ENCODE measurements around the gene GBP4. TPM values are rescaled to one million over a fixed set of nuclear protein-coding genes. Genes with fewer than 3 reads are reported as not detected.
A peak's percentile ranks its signal among the peaks of the same experiment; 100 is the strongest.

Gene GBP4
- total and polyA plus RNA-seq, 4 experiments from 2014 or later: 36.8 to 54.3 (median 49.0) TPM

DNA sequence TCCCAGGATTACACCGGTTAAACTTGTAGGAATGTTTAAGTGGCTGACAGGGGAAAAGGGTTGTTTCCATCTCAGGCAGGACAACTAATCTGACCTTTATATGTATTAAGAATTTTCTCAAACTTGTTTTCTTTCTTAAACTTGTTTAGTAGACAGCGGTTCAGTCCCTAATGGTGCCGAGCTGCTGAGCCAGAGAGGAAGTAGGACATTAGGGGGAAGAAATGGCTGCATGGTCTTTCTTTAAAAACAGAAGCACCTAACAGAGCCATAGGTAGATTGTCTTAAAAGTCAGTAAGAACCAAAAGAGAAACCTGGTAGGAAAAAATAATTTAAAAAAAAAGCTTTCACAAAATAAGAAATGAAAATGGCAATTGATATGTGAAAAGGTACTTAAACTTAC, 3.3 kb downstream of the GBP4 start:
- Mint-ChIP-seq H3K27me3 (no peaks in the 10 kb centered on the region), H3K4me1 (peaks cover 45 to 81% (median 60%) of the 10 kb centered on the region in 4 donors), H3K4me3 (peak overlapping the region; percentile 33 to 79 (median 72)), H3K27ac (peak overlapping the region; percentile 33 to 94 (median 80)), H3K9me3 (no peaks in the 10 kb centered on the region), H3K36me3 (peaks cover 53 to 81% of the 10 kb centered on the region in 2 donors)
- no peak overlapping the region for H3K27ac ChIP-seq (ENCODE audit: low read depth, low read length)
- no peak for DNase-seq
- ChIA-PET POLR2A (ENCODE audit: partially characterized antibody) (interaction anchor here (0.6 to 1.9 kb wide), 2 partner anchors 69 to 132 kb away, joined by 3 to 6 read pairs; partner anchors contain the start of gene GBP2), CTCF (ENCODE audit: partially characterized antibody) (interaction anchor here (1.7 kb wide), 1 partner anchor 163 kb away, joined by 3 read pairs; no protein-coding TSS in a partner anchor)
- H3K4me3 ChIP-seq (ENCODE audit: low read length in 2 of 2): no peak overlapping the region
- H3K36me3 ChIP-seq (ENCODE audit: insufficient read depth, low read length): peaks cover 32% of the 10 kb centered on the region
- no peaks in the 10 kb centered on the region for H3K9me3 ChIP-seq (ENCODE audit: control insufficient read depth in 1 of 2, low read length in 2 of 2)
- peaks cover 58% of the 10 kb centered on the region for H3K4me1 ChIP-seq (ENCODE audit: insufficient read depth, low read length)
- H3K27me3 ChIP-seq (ENCODE audit: insufficient read depth, low read length): no peaks in the 10 kb centered on the region
- intact Hi-C loops (cut with micrococcal nuclease): loop anchor here (5.0 kb wide), 2 partner anchors 62 to 133 kb away; no protein-coding TSS in a partner anchor

DNA sequence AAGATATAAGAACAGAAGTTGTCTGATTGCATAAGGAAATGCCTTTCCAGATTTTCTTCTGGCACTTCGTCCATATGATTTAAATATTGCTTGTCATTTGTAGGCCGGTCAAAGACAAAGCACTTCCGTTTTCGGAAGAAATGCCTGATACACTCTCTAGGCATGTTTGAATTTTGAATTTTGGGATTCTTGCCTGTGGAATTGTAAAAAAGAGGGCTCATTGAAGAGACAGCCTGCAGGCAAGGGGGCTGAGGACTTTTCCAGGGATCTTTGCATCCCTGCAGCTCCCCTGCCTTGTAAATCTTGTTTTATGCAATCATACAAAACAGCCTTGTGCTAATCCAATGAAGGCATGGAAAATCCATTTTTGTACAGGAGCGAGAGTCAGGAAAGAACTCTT, 7.4 kb downstream of the GBP4 start:
- Mint-ChIP-seq H3K27ac (peak overlapping the region in 3 of 7 donors; percentile 7 to 58 (median 12)), H3K4me1 (peaks cover 40 to 64% (median 45%) of the 10 kb centered on the region in 4 donors)
- CTCF ChIA-PET (ENCODE audit: partially characterized antibody): no interaction called here

DNA sequence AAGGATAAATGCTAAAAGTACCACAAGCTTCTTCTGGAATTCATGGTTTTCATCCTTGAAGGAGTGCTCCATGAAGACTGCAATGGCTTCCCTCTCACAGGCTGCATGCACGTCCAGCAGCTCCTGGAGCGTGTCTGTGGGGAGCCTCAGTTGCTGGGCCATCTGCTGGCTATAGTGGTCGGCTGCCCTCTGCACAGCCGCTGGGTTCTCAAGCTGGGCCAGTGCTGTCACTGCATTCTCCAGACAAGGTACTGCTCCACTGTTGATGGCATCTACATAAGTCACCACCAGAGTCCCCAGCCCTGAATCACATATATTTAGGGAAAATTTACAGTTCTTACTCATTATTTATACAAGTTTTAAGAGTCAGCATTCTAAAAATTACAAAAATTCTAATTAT, 8.7 kb downstream of the GBP4 start:
- POLR2A ChIA-PET (ENCODE audit: partially characterized antibody): interaction anchor here (1.1 kb wide), 1 partner anchor 9 kb away, joined by 3 read pairs; no protein-coding TSS in a partner anchor
- CTCF ChIA-PET (ENCODE audit: partially characterized antibody): interaction anchor here (0.6 to 2.1 kb wide), 2 partner anchors 168 to 206 kb away, joined by 3 to 8 read pairs; no protein-coding TSS in a partner anchor
- peaks cover 74% of the 10 kb centered on the region for H3K36me3 ChIP-seq (ENCODE audit: insufficient read depth, low read length)

More for the DNA sequence above, 7.4 kb downstream of the GBP4 start:
- Histone ChIP-seq H3K27me3 (ENCODE audit: insufficient read depth, low read length) (no peaks in the 10 kb centered on the region), H3K36me3 (ENCODE audit: insufficient read depth, low read length) (peaks cover 61% of the 10 kb centered on the region), H3K4me3 (ENCODE audit: low read length in 2 of 2) (no peak overlapping the region), H3K9me3 (ENCODE audit: control insufficient read depth in 1 of 2, low read length in 2 of 2) (no peaks in the 10 kb centered on the region), H3K27ac (ENCODE audit: low read depth, low read length) (no peak overlapping the region), H3K4me1 (ENCODE audit: insufficient read depth, low read length) (peaks cover 46% of the 10 kb centered on the region)
- Mint-ChIP-seq H3K27me3 (no peaks in the 10 kb centered on the region), H3K4me3 (no peak overlapping the region), H3K9me3 (no peaks in the 10 kb centered on the region), H3K36me3 (peaks cover 84 to 95% of the 10 kb centered on the region in 2 donors)
- POLR2A ChIA-PET (ENCODE audit: partially characterized antibody): no interaction called here
- intact Hi-C loops (cut with micrococcal nuclease): no loop called here
- no peak for DNase-seq

DNA sequence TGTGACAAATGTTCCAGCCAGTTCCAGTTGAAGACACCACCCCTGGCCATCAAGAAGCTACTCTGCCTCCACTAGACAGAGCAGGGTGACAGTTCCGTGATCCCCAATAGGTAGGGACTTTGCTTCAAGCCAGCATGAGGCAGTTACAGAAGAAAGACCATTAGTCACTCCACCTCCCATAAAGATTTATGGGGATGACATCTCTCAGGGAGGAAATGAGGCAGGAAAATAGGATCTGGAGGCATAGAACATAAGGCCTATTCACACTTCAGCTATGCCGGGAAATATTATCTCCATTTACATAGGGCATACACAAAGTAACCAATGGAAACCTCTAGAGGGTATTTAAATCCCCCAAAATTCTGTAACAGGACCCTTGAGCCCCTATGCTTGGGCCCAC, 19.4 kb downstream of the GBP4 start:
- Histone ChIP-seq H3K4me1 (ENCODE audit: insufficient read depth, low read length) (no peaks in the 10 kb centered on the region), H3K36me3 (ENCODE audit: insufficient read depth, low read length) (peaks cover 13% of the 10 kb centered on the region), H3K9me3 (ENCODE audit: control insufficient read depth in 1 of 2, low read length in 2 of 2) (no peaks in the 10 kb centered on the region), H3K4me3 (ENCODE audit: low read length in 2 of 2) (no peak overlapping the region), H3K27me3 (ENCODE audit: insufficient read depth, low read length) (no peaks in the 10 kb centered on the region), H3K27ac (ENCODE audit: low read depth, low read length) (no peak overlapping the region)
- H3K4me3 Mint-ChIP-seq: no peak overlapping the region
- DNase-seq: no peak
- H3K27me3 Mint-ChIP-seq: no peaks in the 10 kb centered on the region
- intact Hi-C loops (cut with micrococcal nuclease): no loop called here
- peaks cover 0 to 10% (median under 1%) of the 10 kb centered on the region in 8 donors for H3K9me3 Mint-ChIP-seq
- CTCF ChIA-PET (ENCODE audit: partially characterized antibody): interaction anchor here (0.8 kb wide), 1 partner anchor 179 kb away, joined by 3 read pairs; no protein-coding TSS in a partner anchor
- POLR2A ChIA-PET (ENCODE audit: partially characterized antibody): no interaction called here
- H3K36me3 Mint-ChIP-seq: peaks cover 30 to 32% of the 10 kb centered on the region in 2 donors
- no peak overlapping the region for H3K27ac Mint-ChIP-seq
- H3K4me1 Mint-ChIP-seq: peaks cover 0 to 4% (median 2%) of the 10 kb centered on the region in 4 donors

More for the DNA sequence above, 8.7 kb downstream of the GBP4 start:
- H3K4me3 Mint-ChIP-seq: no peak overlapping the region
- H3K27me3 ChIP-seq (ENCODE audit: insufficient read depth, low read length): no peaks in the 10 kb centered on the region
- H3K27me3 Mint-ChIP-seq: no peaks in the 10 kb centered on the region
- no peak overlapping the region for H3K4me3 ChIP-seq (ENCODE audit: low read length in 2 of 2)
- no peak for DNase-seq
- H3K9me3 Mint-ChIP-seq: no peaks in the 10 kb centered on the region
- H3K27ac Mint-ChIP-seq: peak overlapping the region in 4 of 7 donors; percentile 41 to 70 (median 66)
- peaks cover 34% of the 10 kb centered on the region for H3K4me1 ChIP-seq (ENCODE audit: insufficient read depth, low read length)
- H3K9me3 ChIP-seq (ENCODE audit: control insufficient read depth in 1 of 2, low read length in 2 of 2): no peaks in the 10 kb centered on the region
- H3K36me3 Mint-ChIP-seq: peaks cover 87 to 96% of the 10 kb centered on the region in 2 donors
- intact Hi-C loops (cut with micrococcal nuclease): no loop called here
- H3K27ac ChIP-seq (ENCODE audit: low read depth, low read length): no peak overlapping the region
- H3K4me1 Mint-ChIP-seq: peaks cover 27 to 51% (median 32%) of the 10 kb centered on the region in 4 donors

DNA sequence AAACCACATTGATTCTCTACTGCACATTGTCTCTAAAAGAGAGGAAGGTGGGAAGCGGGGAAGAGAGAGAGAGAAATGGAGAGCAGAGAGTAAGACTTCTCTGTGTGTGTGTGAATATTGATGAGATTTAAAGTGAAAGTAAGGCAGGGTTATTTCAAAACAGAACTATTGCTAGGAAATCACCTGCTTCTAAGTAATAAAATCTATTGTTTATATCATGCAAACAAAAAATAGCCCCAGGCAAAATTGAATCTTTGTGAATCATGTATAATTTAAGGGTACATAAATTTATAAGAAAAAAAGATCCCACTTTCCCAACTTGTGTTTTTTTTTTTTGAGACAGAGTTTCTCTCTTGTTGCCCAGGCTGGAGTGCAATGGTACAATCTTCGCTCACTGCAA, 21.8 kb downstream of the GBP4 start:
- Histone ChIP-seq H3K9me3 (ENCODE audit: control insufficient read depth in 1 of 2, low read length in 2 of 2) (no peaks in the 10 kb centered on the region), H3K4me3 (ENCODE audit: low read length in 2 of 2) (no peak overlapping the region), H3K4me1 (ENCODE audit: insufficient read depth, low read length) (no peaks in the 10 kb centered on the region), H3K36me3 (ENCODE audit: insufficient read depth, low read length) (no peaks in the 10 kb centered on the region), H3K27ac (ENCODE audit: low read depth, low read length) (no peak overlapping the region), H3K27me3 (ENCODE audit: insufficient read depth, low read length) (no peaks in the 10 kb centered on the region)
- peaks cover 0 to 2% (median 0%) of the 10 kb centered on the region in 8 donors for H3K9me3 Mint-ChIP-seq
- no peak overlapping the region for H3K4me3 Mint-ChIP-seq
- H3K27ac Mint-ChIP-seq: peak overlapping the region in 1 of 7 donors; percentile 3
- ChIA-PET POLR2A (ENCODE audit: partially characterized antibody) (no interaction called here), CTCF (ENCODE audit: partially characterized antibody) (no interaction called here)
- peaks cover 0 to 4% (median 2%) of the 10 kb centered on the region in 4 donors for H3K4me1 Mint-ChIP-seq
- DNase-seq: no peak
- no peaks in the 10 kb centered on the region for H3K27me3 Mint-ChIP-seq
- intact Hi-C loops (cut with micrococcal nuclease): no loop called here
- peaks cover 8 to 9% of the 10 kb centered on the region in 2 donors for H3K36me3 Mint-ChIP-seq

DNA sequence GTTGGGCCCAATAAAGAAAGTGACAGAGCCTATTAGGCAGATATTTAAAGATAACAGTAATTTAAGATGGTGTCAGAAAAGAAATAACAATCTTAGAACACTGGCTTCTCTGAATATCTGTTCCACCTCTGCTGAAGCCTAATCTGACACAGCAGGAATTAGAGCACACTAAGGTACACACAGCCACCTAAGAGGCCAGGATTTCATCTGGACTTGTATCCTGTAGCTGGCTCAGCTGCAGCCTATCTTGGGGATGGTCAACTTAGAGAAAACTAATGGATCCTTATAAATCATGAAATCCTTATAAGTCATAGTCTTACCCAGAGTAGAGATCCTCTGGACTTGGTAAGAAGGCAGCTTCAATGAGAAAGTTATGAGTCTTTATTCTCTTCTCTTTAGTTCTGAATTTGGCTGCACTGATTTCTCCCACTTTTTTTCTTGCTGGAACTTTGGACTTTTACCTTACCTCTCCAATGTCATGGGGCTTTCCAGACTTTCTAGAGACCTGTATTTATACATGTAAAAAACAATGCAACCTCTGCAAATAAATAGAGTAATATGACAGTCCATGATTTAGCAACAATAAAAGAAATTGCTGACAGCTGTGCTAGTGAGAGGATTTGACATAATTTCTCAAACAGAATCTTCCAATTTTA, 23.0 kb downstream of the GBP4 start, which contains the start of gene GBP7:
TSS of gene GBP7 (minus strand) at position 403 of the 656 bp plus-strand sequence. CDS start 4,068 bp downstream, outside the sequence.
- no peak within 1 kb of the TSS for H3K4me3 ChIP-seq (ENCODE audit: low read length in 2 of 2)
- ChIA-PET CTCF (ENCODE audit: partially characterized antibody) (no interaction called here), POLR2A (ENCODE audit: partially characterized antibody) (no interaction called here)
- no peak for DNase-seq
- no peaks in the 10 kb centered on the region for H3K4me1 ChIP-seq (ENCODE audit: insufficient read depth, low read length)
- H3K36me3 Mint-ChIP-seq: no peaks in the 10 kb centered on the region
- no peak within 1 kb of the TSS for H3K4me3 Mint-ChIP-seq
- no peaks in the 10 kb centered on the region for H3K9me3 ChIP-seq (ENCODE audit: control insufficient read depth in 1 of 2, low read length in 2 of 2)
- H3K27me3 Mint-ChIP-seq: no peaks in the 10 kb centered on the region
- H3K27ac ChIP-seq (ENCODE audit: low read depth, low read length): no peak within 1 kb of the TSS
- no peaks in the 10 kb centered on the region for H3K27me3 ChIP-seq (ENCODE audit: insufficient read depth, low read length)
- peaks cover 0 to 4% (median 2%) of the 10 kb centered on the region in 4 donors for H3K4me1 Mint-ChIP-seq
- intact Hi-C loops (cut with micrococcal nuclease): no loop called here
- H3K9me3 Mint-ChIP-seq: peaks cover 0 to 2% (median 0%) of the 10 kb centered on the region in 8 donors
- no peaks in the 10 kb centered on the region for H3K36me3 ChIP-seq (ENCODE audit: insufficient read depth, low read length)
- H3K27ac Mint-ChIP-seq: peak within 1 kb of the TSS in 1 of 7 donors; percentile 3

DNA sequence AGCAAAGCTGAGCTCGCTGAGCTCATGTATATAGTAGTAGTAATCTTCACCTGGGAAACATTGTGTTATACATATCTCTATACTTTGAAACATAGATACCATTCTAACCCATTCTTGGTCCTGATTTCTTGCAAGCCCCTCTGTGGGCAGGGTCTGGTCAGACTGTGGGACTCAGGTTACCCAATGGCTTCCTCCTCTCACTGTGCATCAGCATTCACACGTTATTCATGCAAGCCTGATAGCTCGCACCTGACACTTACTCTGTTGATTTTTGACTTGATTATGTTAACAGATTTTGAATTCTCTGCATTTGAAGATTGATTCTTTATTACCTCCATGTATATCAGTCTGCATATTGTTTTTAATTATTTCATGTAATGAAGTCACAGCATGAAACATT, 24.3 kb downstream of the GBP4 start:
- Histone ChIP-seq H3K9me3 (ENCODE audit: control insufficient read depth in 1 of 2, low read length in 2 of 2) (no peaks in the 10 kb centered on the region), H3K36me3 (ENCODE audit: insufficient read depth, low read length) (no peaks in the 10 kb centered on the region), H3K27me3 (ENCODE audit: insufficient read depth, low read length) (no peaks in the 10 kb centered on the region), H3K4me1 (ENCODE audit: insufficient read depth, low read length) (no peaks in the 10 kb centered on the region), H3K4me3 (ENCODE audit: low read length in 2 of 2) (no peak overlapping the region), H3K27ac (ENCODE audit: low read depth, low read length) (no peak overlapping the region)
- ChIA-PET CTCF (ENCODE audit: partially characterized antibody) (no interaction called here), POLR2A (ENCODE audit: partially characterized antibody) (no interaction called here)
- Mint-ChIP-seq H3K9me3 (peaks cover 0 to 2% (median 0%) of the 10 kb centered on the region in 8 donors), H3K27me3 (no peaks in the 10 kb centered on the region), H3K4me1 (peaks cover 0 to 4% (median 2%) of the 10 kb centered on the region in 4 donors), H3K27ac (peak overlapping the region in 1 of 7 donors; percentile 11), H3K4me3 (no peak overlapping the region), H3K36me3 (no peaks in the 10 kb centered on the region)
- intact Hi-C loops (cut with micrococcal nuclease): no loop called here
- DNase-seq: no peak

All from CD4-positive, alpha-beta memory T cell (primary cell).